ENCODE data around the gene CCDC117.

GRCh38 chr22:28826921-28827320 lies 54.4 kb downstream of the CCDC117 start:
- no peak for TF ChIP-seq CTCF (IDR thresholded peaks at IDR 0.05)
- TF ChIP-seq ZFX (IDR thresholded peaks at IDR 0.05; ENCODE audit: borderline replicate concordance): no peak
